DMS153 treated with DMSO at 0.1 percent for 48 hours (cell line): ENCODE results near the gene GSK3A.

Experiments
- DNase-seq: peaks from one replicate; lab custom pipeline; 2025; ENCODE audit not compliant: unreplicated experiment; lab: John Stamatoyannopoulos, UW

Gene GSK3A

DNA sequence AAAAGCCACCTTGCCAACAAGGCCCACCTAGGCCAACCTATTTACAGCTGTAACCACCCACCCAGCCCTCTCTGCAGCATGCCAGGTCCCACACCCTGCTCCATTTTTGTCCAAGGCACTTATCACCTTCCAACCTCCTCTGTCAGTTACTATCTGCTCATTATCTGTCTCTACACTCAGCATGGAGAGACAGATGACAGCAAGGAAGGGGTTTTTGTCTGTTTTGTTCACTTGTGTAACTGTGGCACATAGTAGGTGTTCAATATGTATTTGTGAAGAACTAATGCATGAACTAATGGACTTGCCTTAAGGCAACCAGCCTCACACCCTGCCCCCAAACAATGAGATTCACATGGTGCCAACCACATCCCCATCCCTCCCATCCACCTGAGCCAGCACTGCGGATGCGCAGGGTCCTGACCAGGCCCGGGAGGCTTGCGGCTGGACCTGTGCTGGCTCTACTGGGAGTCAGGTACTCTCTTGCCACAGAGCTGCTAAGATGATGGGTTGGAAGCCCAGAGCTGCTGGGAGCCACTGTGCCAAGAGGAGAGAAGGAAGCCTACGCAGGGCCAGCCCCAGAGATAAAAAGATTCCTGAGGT lies 42.2 kb downstream of the GSK3A start:
- no peak for DNase-seq

DNA sequence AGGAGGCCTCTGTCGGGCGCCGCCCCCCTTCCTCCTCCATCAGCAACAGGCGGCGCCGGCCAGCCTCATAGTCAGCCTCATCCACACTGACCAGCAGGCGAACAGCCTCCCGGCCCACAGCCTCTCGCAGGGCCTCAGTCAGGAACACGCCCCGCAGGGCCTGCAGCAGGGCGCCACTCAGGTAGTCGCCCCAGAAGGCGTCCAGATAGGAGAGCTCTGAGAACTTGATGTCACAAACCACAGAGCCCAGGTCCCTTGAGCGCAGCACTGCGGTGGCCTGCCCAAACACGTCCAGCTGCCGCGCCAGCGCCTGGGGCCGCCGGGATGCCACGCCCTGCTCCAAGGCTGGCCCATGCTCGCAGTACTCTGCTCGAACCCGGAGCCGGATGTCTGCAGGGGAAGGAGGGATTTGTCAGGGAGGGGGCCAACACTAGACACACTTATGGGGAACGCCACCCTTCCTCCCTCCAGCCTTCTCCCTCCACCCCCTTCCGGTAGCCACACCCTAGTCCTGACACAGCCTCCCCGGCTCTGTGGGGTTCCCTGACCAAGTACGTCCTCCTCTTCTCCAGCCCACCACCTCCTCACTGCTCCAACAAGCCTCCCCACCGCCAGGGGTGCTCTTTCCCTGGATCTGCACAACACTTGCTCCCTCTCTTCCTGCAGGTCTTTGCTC lies 42.8 kb downstream of the GSK3A start:
- DNase-seq, result peak; percentile 28

DNA sequence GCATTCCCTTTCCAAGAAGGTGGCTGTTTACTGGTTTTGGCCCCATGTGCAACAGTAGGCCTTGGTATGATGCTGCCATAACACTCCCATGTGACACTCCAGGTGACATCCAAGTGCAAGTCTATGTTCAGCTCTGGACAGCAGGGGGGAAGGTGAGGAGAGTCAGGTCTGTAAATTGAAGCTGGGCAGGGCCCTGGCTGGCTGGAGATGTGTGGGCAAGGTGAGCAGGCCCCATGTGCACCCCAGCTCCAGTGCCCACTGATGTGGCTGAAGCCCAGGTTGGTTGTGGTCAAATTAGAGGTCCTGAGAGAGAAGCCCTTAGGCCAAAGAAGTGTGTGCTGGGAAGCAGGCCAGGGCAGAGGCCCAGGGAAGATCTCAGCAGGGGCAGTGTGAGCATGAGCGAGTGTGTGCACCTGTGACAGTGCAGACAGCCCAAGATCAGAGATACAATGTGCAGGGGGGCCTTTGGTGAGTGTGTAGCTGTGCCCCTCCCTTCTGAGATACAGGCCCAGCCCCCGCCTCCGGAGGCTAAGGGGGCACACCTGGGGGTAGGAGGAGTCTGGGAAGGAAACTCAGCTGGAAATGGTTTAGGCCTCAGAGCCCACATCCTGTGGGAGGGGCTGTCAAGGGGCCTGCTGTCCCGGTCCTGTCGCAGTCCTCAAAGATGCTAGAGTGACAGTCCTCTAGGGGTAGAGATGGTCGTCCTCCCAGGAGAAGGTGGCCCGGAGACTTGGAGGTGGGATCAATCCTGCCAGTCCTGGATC lies 43.5 kb downstream of the GSK3A start:
- DNase-seq, result no peak

DNA sequence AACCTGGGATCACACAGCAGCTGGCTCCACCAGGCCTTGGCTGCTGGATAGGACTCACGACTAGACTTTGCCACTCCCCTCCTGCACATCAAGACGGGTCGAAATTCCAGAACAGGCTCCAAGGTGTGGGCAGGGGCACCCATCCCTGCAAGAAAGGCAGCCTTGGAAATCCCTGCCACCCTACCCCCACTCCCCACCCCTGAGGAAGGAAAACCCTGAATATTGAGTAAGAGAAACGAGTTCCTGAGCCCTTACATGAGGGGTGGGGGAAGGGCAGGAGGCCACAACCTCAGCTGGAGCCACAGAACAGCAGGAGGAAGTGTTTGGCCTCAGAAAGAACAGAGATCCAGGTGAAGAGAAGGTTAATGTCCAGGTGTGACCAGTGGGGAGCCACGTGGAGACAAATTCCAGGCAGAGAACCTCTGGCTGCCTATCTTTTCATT lies 45.0 kb downstream of the GSK3A start:
- no peak for DNase-seq

DNA sequence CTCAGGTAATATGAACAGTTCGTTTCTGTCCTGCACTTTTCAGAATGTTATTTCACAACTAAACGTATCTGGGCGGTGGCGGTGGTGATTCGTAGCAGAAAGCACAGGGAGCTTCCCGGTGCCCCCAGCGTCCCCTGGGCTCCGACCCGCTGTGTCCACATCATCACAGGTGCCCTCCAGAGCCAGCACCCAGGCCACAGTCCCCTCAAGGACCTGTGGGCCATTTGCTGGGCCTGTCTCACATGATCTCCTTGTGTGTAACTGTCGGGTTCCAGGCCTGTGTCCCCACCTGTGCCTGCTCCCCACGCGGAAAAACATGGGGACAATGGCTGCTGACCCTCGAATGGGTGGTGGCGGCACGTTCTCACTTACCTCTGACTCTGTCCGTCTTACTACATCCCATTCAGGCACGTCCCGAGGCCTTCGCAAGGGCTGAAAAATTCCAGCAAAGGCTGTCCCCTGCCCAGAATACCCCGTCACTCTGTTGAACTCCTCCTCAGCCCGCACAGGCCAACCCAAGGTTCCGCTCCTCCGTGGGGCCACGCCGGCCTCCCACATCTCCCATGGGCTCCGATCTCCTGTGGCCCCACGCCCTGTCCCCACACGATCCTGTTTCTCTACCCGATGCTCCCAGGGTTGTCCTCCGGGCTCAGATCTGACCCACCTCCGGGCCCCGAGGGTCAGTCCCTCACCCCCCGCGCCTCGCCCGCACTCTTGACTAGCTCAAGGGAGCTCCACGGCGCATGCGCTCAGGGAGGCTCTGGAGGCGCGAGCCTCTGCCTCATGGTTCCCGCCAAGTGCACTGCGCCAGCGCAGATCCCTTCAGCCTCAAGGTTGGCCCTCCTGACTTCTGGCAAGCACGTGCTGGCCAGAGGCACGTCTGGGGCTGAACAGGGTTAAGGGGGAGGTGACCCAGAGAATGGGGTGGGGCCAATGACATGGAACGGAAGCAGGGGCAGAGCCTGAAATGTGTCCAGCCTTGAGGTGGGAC lies 46.1 kb downstream of the GSK3A start:
- DNase-seq, result no peak

DNA sequence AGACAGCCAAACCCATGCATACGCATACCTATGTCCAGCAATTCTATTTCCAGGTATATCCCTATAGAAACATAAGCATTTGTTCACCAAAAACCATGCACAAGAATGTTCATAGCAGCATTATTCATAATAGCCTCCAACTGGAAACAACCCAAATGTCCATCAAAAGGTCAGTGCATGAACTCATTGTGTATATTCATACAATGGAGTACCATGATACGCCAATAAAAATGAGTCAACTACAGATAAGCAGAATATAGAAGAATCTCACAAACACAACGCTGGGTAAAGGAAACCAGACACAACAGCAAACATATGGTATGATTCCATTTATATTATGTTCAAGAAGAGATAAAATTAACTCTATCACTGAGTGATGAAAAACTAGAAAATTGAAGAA lies 48.7 kb downstream of the GSK3A start:
- DNase-seq, result no peak

DNA sequence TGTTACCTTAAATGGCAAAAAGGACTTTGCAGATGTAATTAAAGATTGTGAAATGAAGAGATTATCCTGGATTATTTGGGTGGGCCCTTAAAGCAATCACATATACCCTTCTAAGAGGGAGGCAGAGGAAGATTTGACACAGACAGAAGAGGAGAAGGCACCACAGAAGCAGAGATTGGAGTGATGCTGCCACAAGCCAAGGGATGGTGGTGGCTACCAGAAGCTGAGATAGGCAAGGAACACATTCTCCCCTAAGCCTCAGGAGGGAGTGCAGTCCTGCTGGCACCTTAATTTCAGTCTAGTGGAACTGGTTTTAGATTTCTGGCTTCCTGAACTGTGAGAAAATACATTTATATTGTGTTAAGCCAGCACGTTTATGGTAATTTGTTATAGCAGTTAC lies 49.1 kb downstream of the GSK3A start:
- no peak for DNase-seq

DNA sequence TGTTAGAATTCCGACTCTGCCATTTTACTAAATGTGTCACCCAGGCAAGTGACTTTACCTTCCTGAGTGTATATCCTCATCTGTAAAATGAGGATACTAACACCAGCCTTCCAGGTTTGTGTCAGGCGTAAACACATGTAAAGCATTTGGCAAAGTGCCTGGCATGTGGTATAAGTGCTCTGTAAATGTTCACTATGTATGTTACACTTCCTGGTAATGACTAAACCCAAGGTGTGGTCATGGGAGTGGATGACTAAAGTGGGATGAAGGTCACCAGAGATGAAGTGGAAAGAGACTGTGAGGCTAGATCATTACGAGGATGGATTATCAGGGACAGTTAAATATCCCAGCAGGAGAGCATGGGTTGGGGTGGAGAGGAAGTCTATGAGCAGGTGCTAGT lies 50.5 kb downstream of the GSK3A start:
- DNase-seq, result peak; percentile 96

DNA sequence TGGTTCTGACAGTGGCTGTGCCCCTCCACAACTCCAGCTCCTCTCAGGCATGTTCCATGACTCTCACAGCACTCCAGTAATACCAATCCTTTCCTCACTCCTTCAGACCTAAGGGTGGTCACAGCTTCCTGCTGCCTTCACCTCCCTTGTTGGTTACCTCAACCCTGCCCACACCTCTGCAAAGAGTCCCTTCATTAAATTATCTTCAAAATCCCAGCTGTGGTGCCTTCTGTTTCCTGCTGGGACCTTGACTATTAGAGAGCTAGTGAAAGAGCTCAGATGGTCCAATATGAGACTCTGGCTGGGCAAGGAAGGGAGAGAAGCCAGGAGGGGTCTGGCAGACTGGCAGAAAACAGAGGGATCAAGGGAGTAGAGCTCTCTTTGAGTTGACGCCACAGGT lies 51.1 kb downstream of the GSK3A start:
- DNase-seq, result no peak

DNA sequence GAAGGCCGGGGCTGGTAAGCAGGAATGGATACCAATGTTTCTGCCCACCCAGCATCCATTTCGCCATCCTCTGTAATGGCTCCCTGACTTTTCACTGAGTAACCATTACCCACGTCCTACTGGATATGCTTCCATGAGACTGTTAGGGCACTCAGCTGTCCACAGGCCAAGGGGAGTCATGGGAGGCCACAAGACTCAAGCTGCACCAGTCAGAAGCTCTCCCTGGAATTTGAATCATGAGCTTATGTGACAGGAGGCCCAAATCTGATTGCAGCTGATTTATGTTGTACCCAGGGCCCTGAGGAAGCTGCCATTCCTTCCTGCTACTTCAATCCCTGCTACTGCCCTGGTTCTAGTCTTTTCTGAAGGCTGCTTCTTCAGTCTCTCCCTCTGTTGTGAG lies 53.3 kb downstream of the GSK3A start:
- DNase-seq, result no peak

DNA sequence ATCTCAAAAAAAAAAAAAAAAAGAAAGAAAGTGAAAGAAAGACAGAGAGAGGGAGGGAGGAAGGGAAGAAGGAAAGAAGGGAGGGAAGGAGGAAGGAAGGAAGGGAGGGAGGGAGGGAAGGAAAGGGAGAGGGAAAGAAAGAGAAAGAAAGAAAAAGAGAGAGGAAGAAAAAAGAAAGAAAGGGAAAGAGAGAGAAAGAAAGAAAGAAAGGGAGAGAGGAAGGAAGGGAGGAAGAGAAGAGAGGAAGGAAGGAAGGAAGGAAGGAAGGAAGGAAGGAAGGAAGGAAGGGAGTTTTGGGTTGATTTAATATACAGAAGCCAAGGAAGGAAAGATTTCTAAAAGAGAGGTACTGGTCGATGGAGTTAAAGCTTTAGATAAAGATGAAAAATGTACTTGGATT lies 53.7 kb downstream of the GSK3A start:
- no peak for DNase-seq

DNA sequence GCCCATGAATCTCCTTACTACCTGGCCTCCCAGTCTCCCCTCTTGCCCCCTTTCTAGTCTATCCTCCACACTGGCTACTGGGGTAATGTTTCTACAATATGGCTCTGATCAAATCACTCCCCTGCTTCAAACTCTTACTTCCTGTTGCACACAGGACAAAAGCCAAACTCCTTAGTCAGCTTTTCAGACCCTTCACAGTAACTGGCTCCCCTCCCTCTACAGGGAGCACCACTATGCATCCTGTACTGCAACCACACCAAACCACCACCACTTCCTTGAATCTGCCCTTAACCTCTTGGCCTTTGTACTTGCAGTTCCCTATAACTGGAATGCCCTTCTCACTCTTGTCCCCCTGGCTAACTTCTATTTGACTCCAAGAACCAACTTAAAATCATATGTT lies 57.1 kb downstream of the GSK3A start:
- DNase-seq, result peak; percentile 28

DNA sequence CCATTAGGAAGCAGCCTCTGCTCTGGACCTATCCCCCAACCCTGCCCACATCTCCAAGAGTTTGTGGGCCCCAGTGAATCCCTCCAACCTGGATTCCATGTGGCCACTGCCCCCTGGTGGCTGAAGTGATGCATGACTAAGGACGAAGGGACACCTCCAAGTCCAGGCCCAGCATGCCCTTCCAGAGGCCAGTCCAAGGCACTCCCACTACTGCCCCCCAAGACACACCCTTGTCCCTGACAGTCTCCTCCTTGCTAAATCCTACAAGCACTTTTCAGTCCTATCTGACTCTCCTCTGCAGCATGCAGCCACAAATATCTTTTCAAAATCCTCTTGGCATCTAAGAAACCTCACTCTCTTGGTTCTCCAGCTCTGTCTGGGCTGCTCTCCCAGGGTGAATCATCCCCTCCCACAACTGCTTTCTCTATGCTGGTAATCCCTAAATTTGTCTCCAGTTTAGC lies 58.0 kb downstream of the GSK3A start:
- peak; percentile 92 for DNase-seq
